HTR-8/SVneo (cell line): ENCODE measurements around the gene ADAM19.
A peak's percentile ranks its signal among the peaks of the same experiment; 100 is the strongest.

Source experiments
- DNase-seq: peaks from one replicate; pipeline ENCODE4 v3.0.0; 2011; ENCODE audit warnings: low spot score, mixed read lengths; ENCODE audit not compliant: insufficient read length
- FAIRE-seq: peaks from 2 replicates; lab custom pipeline; 2011; peaks lifted over from hg19 to GRCh38; lab: Jason Lieb, UNC

Gene ADAM19

DNA sequence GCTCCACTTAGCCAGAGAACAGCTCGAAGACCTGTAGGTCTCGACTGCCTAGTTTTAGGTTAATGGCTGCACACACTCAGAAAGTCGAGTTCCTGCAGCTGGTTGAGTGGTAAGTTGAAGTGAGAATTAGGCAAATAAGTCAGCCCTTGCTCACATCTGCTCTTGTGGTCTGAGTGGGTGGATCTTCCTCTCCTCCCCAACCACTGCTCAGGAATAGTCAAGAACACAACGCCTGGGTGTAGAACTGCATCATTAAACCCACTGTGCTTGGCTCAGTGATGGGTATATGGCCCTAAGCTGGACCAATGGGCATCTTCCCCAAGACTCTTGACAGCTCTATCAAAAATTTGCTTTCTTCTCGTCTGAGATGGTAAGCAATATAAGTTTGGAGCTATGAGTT, 20.9 kb upstream of the ADAM19 start:
- no peak for FAIRE-seq
- no peak for DNase-seq

- DNase-seq = no peak
- no peak for FAIRE-seq
These were observed 19.3 kb upstream of the ADAM19 start for GRCh38 chr5:157594675-157595459.

DNA sequence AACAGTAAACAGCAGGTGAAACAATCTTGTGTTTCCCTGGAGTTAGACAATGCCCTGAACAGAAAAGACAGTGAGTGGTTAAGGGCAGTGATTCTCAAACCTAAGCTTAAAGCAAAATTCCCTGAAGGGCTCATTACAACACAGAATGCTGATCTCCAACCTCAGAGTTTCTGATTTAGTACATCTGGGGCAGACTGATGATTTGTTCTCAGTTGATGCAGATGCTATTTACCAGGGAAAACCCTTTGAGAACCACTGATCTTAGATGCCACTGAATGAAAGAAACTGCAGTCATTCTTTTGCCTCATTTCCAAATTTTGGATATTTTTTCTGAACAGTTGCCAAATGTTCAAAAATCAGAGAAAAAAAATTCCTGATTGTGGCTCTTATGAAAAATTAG, 18.7 kb upstream of the ADAM19 start:
- FAIRE-seq = no peak
- DNase-seq = no peak

DNA sequence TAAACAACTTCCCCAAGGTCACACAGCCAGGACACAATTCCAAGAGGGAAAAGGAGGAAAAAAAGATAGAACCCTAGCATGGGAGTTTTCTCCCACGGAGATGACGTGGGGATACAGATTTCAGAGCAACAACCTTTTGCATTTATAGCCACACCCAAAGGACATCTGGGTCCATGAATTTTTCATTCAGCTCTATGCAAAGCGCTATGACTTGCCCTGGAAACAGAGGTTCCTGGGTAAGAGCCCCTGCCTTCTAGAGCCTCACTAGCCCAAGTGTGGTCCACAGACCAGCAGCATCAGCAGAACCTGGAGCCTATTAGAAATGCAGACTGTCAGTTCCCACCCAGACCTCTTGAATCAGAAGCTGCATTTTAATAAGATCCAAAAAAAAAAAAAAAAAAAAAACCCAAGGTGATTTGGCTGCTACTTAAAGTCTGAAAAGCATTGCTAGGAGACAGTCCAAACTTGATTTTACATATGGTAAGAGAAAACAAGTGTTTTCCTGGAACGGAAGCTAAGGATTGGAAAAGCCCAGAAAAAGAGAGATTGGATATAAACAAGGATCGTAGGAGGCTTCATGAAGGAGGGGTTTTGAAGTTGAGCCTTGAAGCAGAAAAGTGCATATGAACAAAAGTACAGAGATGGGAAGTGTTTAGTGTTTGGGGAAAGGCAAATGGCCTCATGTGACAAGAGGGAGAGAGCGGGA, 17.6 kb upstream of the ADAM19 start:
- FAIRE-seq = no peak

DNA sequence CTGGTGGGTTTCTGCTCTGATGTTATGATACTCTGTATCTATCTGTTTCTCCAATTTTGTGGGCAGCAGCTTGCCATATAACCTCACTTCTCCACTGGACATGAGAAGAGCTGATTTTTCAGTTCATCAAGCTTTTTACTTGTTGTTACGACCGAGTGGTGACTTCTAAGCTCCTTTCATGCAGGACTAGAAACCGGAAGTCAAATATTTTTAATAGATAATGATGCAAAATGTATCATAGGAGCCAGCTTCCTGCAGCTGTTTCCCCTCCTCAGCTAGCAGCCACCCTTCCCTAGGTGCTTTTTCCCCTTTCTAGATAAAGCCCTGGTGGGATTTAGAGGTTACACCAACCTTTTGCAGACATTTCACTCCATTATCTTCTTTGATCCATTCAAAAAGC, 17.0 kb upstream of the ADAM19 start:
- no peak for DNase-seq
- FAIRE-seq = no peak

More for the DNA sequence above, 17.6 kb upstream of the ADAM19 start:
- DNase-seq = no peak

- FAIRE-seq (no peak), DNase-seq (no peak)
These were observed 14.9 kb upstream of the ADAM19 start for GRCh38 chr5:157590478-157590877.

GRCh38 chr5:157584628-157585027, 9.1 kb upstream of the ADAM19 start:
- FAIRE-seq = no peak
- DNase-seq = no peak

DNA sequence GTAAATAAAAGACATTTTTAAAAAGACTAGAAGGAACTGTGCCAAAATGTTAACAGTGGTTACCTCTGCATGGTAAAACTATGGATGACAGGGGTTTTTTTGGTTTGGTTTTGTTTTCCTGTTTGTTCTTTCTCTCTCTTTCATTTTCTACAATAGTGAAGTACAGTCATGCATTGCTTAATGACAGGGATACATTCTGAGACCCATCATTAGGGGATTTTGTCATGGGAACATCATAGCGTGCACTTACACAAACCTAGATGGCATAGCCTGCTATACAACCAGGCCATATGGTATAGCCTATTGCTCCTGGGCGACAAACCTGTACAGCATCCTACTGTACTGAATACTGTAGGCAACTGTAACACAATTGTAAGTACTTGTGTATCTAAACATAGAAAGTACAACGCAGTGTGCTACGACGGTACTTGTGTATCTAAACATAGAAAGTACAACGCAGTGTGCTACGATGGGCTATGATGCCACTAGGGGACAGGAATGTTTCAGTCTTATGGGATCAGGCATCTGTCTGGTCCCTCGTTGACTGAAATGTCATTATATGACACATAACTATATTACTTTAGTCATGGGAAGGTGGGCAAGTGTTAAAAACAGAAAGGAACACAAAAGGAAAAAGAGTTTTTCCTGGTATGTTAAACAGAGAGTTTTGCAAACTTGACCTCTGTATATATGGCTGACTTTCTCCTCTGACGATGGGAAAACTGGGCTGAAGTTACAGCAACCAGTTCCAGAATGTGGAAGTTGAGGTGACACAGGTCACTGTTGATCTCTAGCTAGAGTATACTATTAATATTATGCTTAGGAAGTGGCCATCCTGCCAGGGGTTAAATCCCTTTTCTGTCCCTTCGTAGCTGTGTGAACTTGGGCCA, 7.4 kb upstream of the ADAM19 start:
- FAIRE-seq (peak; percentile 69), DNase-seq (no peak)

DNA sequence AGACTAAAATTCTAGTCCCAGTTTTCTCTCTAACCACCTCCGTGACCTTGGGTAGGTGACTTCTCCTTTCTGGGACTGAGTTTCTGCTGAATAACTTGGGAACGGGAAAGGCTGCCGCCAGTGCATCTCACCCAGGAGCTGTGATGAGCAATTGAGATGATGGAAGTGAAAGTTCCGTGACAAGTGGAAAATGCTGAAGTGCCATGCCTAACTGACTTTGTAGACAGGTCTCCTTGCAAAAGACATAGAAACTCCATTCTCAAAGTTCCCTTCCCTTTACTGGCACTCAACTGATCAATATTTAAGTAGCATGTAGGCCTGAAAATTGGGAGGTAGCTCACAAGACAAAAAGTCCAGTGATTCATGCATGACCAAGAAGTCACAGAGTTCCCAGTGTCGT, 6.3 kb upstream of the ADAM19 start:
- no peak for DNase-seq
- FAIRE-seq = no peak

- DNase-seq (no peak), FAIRE-seq (no peak)
These were observed 2.7 kb upstream of the ADAM19 start for GRCh38 chr5:157578079-157578780.

- DNase-seq = no peak
- FAIRE-seq = no peak
These were observed 1.1 kb upstream of the ADAM19 start for GRCh38 chr5:157576678-157577077.

DNA sequence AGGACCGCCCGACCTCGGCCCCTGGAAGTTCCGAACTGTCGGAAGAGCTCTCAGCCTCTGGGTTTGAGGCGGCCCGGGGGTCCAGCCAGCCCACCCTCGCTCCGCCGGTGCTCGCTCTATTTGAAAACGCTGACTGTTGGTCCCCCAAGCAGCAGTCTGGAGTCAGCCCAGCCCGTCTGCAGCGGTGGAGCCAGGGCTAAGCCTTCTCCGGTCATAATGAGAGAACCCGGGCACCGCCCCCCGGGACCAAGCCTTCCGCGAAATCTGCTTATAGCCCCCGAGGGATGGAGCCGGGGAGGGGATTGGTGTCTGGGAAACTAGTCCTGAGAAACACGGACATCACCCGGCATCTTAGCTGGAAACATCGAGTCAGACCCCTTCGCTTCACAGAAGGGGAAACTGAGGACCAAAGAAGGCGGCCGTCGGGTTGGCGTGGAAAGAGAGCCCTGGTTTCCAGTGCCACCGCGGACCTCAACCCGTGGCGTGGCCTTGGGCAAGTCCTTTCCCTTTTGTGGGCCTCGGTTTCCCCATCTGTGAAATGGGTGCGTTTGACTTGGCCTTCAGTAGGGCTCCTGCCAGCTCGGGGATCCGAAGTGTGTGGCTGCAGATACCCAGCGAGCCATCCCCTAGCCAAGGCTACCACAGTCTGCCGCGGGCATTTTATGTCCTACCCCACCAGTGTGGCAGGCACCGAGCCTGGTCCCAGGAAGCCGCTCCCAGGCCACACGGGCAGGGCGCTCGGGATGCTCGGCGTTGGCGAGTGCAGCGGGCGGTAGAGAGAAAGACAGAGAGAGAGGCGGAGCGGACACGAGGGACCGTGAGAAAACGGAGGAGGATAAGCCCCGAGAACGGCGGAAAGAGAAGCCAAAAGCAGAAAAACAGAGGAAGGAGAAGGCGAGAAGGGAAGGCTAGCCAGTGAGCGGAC, 857 bp downstream of the ADAM19 start:
- DNase-seq (no peak), FAIRE-seq (no peak)

GRCh38 chr5:157571357-157571827, 4.2 kb downstream of the ADAM19 start:
- peak; percentile 62 for DNase-seq
- peak; percentile 55 for FAIRE-seq

GRCh38 chr5:157570531-157571200, 4.9 kb downstream of the ADAM19 start:
- FAIRE-seq (no peak), DNase-seq (no peak)

GRCh38 chr5:157568720-157569119, 6.9 kb downstream of the ADAM19 start:
- FAIRE-seq = no peak

GRCh38 chr5:157568222-157568621, 7.4 kb downstream of the ADAM19 start:
- FAIRE-seq (no peak), DNase-seq (no peak)

More at GRCh38 chr5:157568720-157569119, 6.9 kb downstream of the ADAM19 start:
- no peak for DNase-seq

DNA sequence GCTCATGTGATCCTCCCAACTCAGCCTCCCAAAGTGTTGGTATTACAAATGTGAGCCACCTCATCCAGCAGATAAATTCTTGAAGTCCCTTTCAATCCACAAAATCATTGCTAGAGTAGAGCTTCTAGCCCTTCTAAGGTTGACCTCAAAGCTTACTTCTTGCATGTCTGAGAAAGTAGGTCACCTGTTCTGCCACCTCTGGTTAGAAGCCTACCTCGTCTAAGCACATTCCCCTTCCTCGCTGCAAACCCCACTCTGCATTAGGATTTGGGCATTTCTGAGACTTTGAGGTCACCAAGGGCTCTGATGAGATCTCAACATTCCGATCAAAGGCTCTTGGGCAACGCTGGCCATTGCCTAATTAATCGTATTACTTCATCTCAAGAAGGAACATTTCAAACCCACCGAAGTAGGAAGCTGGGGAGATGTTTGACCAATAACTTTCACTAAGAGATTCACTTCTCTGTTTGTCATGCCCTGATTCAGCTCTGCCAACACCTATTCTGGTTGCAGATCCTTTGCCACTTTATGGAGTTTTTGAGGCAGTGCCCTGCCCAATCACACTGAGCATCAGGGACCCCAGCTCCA, 8.6 kb downstream of the ADAM19 start:
- DNase-seq (no peak), FAIRE-seq (no peak)
